Umbilical cord (tissue), 2 donors: ENCODE results near the gene ARL6IP4. TPM values are rescaled to one million over a fixed set of nuclear protein-coding genes. Genes with fewer than 3 reads are reported as not detected.

Experiments used
- DNase-seq: peaks from one replicate; pipeline ENCODE4 v3.0.0-alpha.2; 2015; ENCODE audit warnings: low spot score
- total RNA-seq: library from RNA; depleted of rRNA; stranded (reverse); fragments of >200 nt; gene quantifications from one replicate; pipeline ENCODE4 v1.2.3, GENCODE V29; 2014; ENCODE audit warnings: low replicate concordance; ENCODE audit not compliant: insufficient read depth

Gene ARL6IP4
- total RNA-seq, 1 donor from 2014 or later: 105 TPM

DNA sequence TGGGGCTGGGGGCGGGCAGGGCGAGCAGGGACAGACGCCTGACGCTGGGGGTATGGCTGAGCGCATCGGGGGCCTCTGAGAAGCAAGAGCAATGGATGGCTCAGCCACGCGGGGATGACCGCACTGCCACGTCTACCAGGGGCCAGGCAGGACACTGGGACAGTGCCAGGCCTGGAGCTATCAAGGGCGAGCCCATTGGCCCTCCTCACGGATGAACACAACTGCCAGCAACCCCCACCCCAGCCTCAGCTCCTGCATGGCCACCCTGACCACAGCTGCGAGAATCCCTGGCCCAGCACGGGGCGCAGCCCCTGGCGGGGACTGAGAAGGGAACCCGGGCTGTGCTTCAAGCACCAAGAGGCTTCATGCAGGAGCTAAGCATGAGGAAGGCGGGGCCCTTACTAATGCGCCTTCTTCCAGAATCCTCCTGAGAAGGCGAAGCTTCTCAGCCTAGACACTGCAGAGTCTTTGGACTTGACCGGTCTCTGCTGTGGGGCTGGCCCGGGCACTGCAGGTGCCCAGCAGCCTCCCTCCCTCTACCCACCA lies 9.5 kb downstream of the ARL6IP4 start:
- no peak for DNase-seq

- DNase-seq: no peak
Observed at GRCh38 chr12:122990561-122990960, 10.1 kb downstream of the ARL6IP4 start.

DNA sequence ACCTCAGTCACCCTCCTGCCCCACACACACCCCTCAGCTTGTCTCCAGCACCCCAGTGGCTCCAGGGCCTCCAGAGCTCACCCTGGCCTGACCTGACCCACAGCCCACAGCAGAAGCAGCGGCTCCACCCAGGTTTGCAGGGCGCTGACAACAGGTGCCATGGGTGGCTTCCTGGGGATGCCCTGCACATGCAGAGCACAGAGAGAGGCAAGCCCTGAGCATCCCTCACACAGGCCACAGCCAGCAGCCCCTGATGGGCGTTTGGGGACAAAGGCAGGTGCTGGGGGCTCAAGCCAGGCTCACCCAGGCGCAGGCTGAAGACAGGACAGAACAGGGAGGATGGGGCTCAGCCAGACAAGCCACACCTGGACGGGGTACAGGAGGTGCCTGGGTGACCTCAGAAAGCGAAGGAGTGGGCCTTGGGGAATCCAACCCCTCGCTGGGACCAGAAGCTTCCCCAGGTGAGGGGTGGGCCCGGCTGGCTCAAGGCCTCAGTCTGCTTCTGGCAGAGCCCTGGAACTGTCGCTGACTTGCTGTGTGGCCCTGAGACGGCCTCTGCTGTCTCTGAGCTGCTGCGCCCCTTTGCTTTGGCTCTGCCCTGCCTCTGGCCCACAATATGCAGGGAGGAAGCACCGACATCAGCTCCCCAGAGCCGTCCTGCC lies 10.6 kb downstream of the ARL6IP4 start:
- DNase-seq: no peak

DNA sequence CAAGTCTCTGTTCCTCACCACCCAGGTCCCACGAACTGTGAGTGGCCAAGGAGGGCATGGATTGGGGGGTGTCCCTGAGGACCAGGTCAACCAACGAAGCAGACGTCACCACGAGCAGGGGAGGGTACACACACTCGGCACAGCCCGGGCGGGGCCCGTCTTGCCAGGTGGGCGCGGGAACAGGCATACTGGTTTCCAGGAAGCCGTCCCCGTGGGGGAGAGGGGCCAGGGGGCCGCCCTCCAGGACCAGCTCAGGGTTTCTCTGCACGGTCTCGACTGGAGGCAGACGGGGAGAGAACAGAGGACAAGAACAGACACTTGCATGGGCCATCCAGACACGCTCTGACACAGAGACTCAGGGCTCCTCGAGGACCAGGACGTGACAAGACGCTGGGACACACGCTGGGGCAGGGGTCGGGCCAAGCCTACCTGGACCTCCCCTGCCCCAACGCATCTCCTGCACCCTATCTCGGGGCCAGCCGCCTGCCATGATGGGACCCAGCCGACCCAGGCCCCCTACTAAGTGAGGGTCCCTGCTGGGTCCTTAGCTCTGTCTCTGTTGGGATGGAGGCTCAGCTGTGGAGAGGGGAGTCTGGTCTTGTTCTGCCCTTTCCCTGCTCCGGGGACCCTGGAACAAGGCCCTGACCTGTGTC lies 11.3 kb downstream of the ARL6IP4 start:
- DNase-seq: no peak

GRCh38 chr12:122992386-122992785 lies 11.9 kb downstream of the ARL6IP4 start:
- no peak for DNase-seq

DNA sequence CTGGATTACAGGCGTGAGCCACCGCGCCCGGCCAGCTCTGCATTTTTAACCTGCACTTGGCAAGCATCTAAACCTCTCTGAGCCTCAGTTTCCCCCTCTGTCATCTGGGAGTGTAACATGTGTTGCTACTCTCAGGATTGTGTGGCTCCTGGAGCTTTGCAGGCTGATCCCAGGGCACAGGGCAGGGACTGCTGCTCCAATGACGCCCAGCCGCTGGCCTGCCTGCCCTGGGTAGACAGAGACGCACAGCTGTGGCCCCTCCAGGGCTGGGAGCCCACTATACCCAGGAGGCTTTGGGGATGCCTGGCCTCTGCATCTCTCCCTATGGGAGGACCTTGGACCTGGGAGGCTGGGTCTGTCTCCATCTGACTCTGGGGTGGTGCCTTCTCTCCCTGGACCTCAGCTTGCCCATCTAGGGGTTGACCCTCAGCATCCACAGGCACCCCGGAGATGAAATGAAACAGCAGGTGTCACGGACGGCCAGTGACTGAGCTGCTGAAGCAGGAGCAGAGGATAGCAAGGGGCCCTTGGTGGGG lies 13.7 kb downstream of the ARL6IP4 start:
- DNase-seq: no peak

DNA sequence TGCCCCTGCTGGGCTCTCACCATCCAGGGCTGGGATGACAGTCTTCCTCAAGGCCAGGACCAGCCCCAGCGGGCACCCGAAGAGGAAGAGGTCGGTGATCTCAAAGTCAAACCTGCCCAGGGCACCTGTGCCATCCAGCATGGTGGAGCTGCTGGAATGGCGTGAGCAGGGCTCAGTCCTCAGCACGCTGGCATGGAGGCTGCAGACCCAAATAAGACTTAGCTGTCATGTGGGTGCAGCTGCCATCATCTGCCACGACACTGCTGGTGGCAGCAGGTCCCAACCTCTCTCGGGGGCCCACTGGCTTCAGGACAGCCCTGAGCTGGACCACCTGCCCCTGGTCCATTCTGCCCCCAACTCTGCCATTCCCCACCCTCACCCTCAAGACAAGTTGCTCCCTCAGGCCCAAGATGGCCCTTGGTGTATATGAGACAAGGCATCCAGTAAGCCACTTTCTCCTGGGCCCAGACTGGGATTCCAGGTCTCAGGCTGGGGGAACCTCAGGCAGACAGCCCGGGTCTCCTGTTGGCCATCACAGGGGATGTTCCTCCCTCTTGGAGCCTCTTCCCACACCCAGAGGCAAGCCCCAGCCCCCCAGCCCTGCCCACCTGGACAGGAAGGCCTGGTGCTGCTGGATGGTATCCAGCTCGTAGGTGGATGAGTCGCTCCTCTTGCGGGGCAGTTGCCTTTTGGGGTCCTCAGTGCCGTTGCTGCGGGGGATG lies 14.5 kb downstream of the ARL6IP4 start:
- DNase-seq: no peak

DNA sequence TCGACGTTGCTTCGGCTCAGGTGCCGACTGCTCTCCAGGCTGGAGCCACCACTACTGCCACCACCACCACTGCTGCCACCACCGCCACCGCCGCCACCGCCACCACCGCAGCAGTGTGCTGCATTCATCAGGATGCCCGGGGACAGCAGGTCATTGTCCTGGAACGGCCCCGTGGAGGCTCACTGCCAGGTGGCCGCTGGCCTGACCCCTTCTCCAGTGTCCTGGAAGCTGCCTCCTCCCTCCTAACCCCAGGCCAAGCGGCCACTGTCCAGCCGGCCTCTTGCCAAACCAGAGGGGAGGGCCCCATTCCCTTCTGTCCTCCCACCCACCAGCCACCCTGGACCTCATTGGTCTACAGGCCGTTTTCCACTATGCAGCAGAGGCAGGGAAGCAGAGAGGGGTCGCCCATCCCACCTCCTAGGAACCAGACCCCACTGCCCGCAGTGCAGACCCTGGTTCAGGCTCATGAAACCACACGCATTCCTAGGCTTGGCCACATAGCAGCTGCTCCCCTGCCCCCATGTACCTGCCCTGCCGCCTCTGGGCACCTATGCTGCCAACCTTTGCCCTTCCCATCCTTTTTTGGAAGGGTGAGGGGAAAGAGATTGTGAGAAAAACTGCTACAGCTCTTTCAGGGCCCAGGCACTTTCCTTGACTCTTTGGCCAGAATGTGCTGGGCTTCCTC lies 15.2 kb downstream of the ARL6IP4 start:
- DNase-seq: no peak

GRCh38 chr12:122996188-122996601 lies 15.7 kb downstream of the ARL6IP4 start:
- DNase-seq: no peak

- DNase-seq: no peak
Observed at GRCh38 chr12:122996621-122997342, 16.3 kb downstream of the ARL6IP4 start.

DNA sequence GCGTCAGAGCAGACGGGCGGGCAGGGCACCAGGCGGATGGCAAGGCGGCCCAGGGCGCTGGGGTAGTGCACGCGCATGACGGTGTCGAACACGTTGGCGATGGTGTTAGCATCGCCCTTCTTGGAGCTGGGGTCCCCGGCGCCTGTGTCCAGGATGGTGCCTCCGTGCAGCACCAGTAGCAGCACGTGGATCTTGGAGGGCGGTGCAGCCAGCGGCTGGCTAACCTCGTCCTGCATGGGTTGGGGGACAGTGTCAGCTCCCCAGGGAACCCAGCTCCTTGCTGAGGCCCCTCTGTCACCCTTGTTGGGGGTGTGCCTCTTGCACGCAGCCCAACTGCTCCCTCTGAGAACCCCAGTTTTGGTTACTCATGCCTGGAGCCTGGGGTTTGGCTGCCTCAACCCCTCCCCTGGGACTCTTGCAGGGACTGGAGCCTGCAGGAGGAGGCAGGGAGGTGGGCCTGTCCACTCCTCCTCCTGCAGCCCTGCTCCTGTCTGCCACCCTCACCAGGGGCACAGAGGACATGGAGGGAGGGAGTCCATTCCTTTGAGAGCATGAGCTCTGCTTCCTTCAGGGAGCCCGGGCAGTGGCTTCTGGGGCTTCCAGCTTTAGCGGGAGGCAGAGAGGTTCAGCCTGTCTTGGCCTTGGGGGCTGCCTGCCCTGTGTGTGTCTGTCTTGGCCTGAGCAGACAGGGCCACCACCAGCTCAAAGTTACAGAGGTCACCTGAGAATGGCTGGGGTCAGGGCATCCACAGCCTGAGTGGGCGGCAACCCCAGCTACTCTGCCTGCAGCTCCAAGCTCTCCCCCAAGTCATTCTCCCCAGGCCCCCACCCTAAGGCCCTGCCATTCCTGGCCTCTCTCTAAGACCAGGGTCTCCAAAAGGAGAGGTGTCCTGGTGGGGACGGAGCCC lies 17.1 kb downstream of the ARL6IP4 start:
- no peak for DNase-seq

DNA sequence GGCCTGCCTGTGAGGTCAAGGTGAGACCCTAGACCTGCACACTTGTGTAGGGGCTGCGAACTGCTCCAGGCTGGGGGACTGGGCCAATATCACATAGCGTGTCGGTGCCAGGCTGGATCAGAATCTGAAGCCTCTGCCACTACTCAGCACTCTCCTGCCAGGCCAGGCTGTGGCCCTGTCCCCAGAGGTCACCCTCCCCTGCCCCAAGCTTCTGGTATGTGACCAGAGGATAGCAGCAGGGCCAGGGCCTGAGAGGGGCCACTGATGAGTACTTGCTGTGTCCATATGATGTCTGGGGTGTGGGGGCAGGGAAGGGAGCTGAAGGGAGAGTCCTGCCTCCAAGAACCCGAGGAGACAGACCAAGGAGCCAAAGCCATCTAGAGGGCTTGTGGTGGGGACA lies 17.8 kb downstream of the ARL6IP4 start:
- DNase-seq: no peak

- DNase-seq: no peak
Observed at GRCh38 chr12:122999196-122999946, 18.9 kb downstream of the ARL6IP4 start.

DNA sequence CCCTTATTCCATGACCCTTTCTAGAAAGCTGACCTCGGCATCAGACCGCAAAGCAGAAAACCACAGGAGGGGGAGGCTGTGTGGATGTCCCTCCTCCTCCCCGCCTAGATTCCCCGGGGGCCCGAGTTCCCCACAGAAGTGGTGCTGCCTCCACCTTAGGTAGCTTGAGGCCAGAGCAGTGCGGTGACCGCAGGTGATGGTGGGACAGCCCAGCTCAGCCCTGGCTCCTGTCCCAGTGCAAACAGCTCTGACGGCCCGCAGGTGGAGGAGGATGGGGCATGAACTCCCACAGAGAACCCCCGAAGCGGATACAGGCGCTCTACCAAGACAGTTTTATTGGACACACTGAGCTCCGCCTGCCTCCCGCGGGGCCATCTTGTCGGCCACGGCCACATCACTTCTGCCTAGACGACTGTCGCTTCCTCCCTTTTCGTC lies 19.5 kb downstream of the ARL6IP4 start:
- DNase-seq: no peak

DNA sequence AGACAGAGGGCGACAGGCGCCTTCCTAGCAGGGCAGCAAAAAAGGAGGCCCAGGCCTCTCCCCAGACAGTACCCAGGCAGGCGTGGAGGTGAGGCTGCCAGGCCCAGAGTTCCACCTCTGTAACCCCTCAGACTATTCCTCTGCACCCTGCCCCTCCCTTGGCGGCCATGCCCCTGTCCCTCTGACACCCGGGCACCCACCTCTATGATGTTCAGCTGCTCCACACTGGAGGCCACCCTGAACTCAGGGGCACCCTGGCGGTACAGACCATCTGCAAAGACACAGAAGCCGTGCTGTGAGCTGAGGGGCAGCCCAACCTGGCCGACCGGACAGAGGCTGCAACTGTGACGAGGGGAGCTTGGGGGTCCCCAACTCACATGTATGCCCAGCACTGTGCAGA lies 20.1 kb downstream of the ARL6IP4 start:
- no peak for DNase-seq

- no peak for DNase-seq
Observed at GRCh38 chr12:123001464-123001863, 21.0 kb downstream of the ARL6IP4 start.

DNA sequence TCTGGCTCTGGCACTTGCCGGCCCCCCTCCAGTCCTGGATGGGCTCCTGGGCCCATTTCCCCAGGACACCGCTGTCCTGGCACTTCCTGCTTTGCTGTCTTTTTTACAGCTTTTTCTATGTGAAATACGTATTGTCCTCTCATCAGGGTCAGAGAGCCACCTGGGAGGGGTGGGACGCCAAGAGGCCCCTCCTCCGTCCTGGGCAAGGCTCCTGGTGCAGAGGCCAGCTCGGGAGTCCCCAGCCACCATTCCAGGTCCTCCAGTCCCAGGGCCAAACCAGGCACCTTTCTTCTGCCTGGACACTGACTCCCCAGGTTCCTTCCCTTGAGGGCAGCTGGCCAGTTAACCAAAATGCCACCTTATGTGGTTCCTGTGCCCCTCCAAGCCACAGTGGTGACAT lies 22.8 kb downstream of the ARL6IP4 start:
- no peak for DNase-seq

DNA sequence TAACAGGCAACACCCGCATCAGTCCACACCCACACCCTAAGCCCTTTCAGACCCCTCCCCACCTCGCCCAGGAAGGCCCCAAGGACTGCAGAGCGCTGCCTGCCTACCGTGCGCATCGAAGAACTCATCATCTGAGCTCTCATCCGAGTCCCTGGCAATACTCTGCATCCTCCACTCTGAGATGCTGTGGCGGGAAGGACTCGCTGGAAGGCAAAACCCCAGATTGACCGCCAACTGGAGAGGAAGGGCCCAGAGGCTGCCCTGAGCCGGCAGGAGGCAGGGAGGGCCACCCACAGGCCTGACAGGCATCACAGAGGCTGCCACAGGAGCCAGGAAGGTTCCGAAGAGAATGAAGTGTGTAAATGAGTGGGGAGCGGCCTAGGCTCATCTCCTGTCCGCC lies 23.8 kb downstream of the ARL6IP4 start:
- DNase-seq: no peak

DNA sequence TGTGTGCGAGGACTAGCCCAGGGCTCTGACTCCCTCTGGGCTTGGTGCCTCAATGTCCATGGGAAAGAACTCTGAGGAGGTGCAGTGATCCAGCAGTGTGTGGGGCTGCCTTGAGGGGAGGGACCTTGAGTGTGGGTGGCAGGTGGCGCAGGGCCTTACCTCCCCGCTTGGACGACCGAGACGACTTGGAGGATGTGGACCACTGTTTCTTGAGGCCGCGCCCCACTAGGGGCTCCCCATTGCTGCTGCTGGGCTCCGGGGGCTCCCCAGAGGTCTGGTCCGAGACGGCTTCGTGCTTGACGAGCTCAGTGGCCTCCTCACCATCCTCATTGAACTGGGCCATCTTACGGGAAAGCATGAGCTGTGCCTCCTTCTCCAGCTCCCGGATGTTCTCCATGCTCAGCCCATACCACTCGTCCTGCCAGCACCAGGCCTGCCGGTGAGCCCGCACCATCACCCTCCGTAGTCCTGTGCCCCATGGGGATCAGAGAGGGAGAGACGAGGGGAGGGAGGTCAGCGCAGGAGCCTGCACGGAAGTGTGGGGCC lies 24.7 kb downstream of the ARL6IP4 start:
- no peak for DNase-seq
